Lower leg skin (tissue), 3 donors: Measurements from ENCODE around the gene DUSP23.

ENCODE experiments used
- CTCF ChIP-seq, 3 donors: fragments of 450-650 bp; IDR thresholded peaks; one replicate each; pipeline ENCODE4 v1.5.1; 2016; ENCODE audit warnings: antibody characterized with exemption in 3 of 3, mild to moderate bottlenecking in 3 of 3, moderate library complexity in 2 of 3
- POLR2A ChIP-seq, 2 donors: fragments of 450-650 bp; IDR thresholded peaks; one replicate each; pipeline ENCODE4 v1.6.1; 2016 to 2017; ENCODE audit warnings: antibody characterized with exemption in 2 of 2, mild to moderate bottlenecking in 1 of 2, moderate library complexity in 1 of 2

- TF ChIP-seq CTCF (IDR thresholded peaks at IDR 0.05), result no peak
- no peak for TF ChIP-seq POLR2A (IDR thresholded peaks at IDR 0.05)
These were observed 50.0 kb downstream of the DUSP23 start for GRCh38 chr1:159830722-159831121.
